CD4-positive, alpha-beta T cell treated with Interferon alpha-2 for 1 hour (primary cell): ENCODE results near the gene INHBA.

Experiments
- DNase-seq, 2 donors: peaks; one replicate each; pipeline ENCODE4 v3.0.0-alpha.2; 2020 to 2022

Gene INHBA

GRCh38 chr7:41685684-41686083, 17.2 kb downstream of the INHBA start:
- no peak for DNase-seq

- no peak for DNase-seq
Observed at GRCh38 chr7:41682422-41682821, 20.5 kb downstream of the INHBA start.

- no peak for DNase-seq
Observed at GRCh38 chr7:41679566-41679965, 23.3 kb downstream of the INHBA start.

GRCh38 chr7:41674505-41675023, 28.3 kb downstream of the INHBA start:
- DNase-seq: no peak

GRCh38 chr7:41661596-41661995, 41.3 kb downstream of the INHBA start:
- no peak for DNase-seq

GRCh38 chr7:41659539-41659938, 43.4 kb downstream of the INHBA start:
- DNase-seq: no peak

- no peak for DNase-seq
Observed at GRCh38 chr7:41656366-41656765, 46.5 kb downstream of the INHBA start.

GRCh38 chr7:41655426-41655825, 47.5 kb downstream of the INHBA start:
- DNase-seq: no peak

- no peak for DNase-seq
Observed at GRCh38 chr7:41652267-41652666, 50.6 kb downstream of the INHBA start.

- no peak for DNase-seq
Observed at GRCh38 chr7:41648501-41648900, 54.4 kb downstream of the INHBA start.

GRCh38 chr7:41643616-41644015, 59.3 kb downstream of the INHBA start:
- DNase-seq: no peak

- no peak for DNase-seq
Observed at GRCh38 chr7:41641665-41642014, 61.2 kb downstream of the INHBA start.

GRCh38 chr7:41641011-41641664, 61.8 kb downstream of the INHBA start:
- no peak for DNase-seq

GRCh38 chr7:41640487-41640886, 62.4 kb downstream of the INHBA start:
- DNase-seq: no peak

- DNase-seq: no peak
Observed at GRCh38 chr7:41637049-41637448, 65.8 kb downstream of the INHBA start.
